HG03139 (cell line): Measurements from ENCODE around the gene LENG8.
"Not testable (repeated sequence)": the region's sequence is repeated elsewhere in the genome, so short reads cannot be mapped to it uniquely, and the experiment has no call there.

ENCODE experiments used
- ATAC-seq: cut with Tn5 transposase; IDR thresholded peaks from one replicate; pipeline ENCODE4 v1.9.1; 2021; ENCODE audit not compliant: unreplicated experiment

LENG8 gene

GRCh38 chr19:54439174-54439851, 9.7 kb upstream of the LENG8 start:
- no peak for ATAC-seq

DNA sequence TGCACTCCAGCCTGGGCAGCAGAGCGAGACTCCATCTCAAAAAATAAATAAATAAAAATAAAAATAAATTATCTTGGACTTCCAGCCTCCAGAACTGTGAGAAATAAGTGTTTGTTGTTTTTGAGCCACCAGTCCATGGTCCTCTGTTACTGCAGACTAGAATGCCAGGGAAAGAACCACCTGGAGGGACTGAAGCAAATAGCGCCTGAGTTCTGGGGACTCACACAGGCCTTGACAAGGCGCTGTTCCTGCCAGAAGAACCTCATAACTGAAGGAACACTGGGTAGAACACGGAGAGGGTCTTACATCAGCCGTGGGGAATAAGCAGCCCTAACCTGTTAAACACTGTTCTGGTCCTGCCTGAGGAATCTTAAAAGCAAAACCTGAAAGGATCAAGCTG, 8.4 kb upstream of the LENG8 start:
- ATAC-seq, result no peak

DNA sequence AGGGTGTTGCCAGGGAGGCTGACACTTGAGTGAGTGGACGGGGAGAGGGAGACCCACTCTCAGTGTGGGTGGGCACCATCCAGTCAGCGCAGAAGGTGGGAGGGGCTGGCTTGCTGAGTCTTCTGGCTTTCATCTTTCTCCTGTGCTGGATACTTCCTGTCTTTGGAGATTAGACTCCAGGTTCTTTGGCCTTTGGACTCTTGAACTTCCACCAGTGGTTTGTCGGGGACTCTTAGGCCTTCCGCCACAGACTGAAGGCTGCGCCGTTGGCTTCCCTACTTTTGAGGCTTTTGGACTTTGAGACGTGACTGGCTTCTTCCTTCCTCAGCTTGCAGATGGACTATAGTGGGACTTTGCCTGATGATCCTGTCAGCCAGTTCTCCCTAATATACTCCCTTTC, 4.3 kb upstream of the LENG8 start:
- no peak for ATAC-seq

GRCh38 chr19:54446349-54446748, 2.6 kb upstream of the LENG8 start:
- not testable (repeated sequence) for ATAC-seq

- ATAC-seq, result peak; percentile 8
Measured at GRCh38 chr19:54448040-54448773, 792 bp upstream of the LENG8 start.

GRCh38 chr19:54449701-54450069, 686 bp downstream of the LENG8 start:
- ATAC-seq, result no peak

- no peak for ATAC-seq
Measured at GRCh38 chr19:54451331-54451871, 2.4 kb downstream of the LENG8 start.

DNA sequence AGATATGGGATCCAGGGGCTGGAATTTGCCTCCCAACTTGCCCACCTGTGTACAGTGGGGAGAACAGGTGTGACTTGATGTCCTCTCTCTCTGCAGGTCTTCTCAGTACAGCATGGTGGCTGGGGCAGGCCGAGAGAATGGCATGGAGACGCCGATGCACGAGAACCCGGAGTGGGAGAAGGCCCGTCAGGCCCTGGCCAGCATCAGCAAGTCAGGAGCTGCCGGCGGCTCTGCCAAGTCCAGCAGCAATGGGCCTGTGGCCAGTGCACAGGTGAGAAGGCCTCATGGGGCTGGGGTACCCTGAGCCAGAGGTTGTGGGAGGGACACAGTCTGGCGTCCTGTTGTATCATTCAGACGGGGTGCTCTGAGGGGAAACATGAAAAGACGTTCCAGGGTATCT, 3.0 kb downstream of the LENG8 start:
- no peak for ATAC-seq

- no peak for ATAC-seq
Measured at GRCh38 chr19:54452626-54453025, 3.6 kb downstream of the LENG8 start.

- no peak for ATAC-seq
Measured at GRCh38 chr19:54453921-54454780, 5.2 kb downstream of the LENG8 start.

GRCh38 chr19:54454781-54455675, 6.0 kb downstream of the LENG8 start:
- ATAC-seq, result no peak

GRCh38 chr19:54455786-54456422, 6.9 kb downstream of the LENG8 start:
- no peak for ATAC-seq

- no peak for ATAC-seq
Measured at GRCh38 chr19:54456423-54457373, 7.7 kb downstream of the LENG8 start.

DNA sequence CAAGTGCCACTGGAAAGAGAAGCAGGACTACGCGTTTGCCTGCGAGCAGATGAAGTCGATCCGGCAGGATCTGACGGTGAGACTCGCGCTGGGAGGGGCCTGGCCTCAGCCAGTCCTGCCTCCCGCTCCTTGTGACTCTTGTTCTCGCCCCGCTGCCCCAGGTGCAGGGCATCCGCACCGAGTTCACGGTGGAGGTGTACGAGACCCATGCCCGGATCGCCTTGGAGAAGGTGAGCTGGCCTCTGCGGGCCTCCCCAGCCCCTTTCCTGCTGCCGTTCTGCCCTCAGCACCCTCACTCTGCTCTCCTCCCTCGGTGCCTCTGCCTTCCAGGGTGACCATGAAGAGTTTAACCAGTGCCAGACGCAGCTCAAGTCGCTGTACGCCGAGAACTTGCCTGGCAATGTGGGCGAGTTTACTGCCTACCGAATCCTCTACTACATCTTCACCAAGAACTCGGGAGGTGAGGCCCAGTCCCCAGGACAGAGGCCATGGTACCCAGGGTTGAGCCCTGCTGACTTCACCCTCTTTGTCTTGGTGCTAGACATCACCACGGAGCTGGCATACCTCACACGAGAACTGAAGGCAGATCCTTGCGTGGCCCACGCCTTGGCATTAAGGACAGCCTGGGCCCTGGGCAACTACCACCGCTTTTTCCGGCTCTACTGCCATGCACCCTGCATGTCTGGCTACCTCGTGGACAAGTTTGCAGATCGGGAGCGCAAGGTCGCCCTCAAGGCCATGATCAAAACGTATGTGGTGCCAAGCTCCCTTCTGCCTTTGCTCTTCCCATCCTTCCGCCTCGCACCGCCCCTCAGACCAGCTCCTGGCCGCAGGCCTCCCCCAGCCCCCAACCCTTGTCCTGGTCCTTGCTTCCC, 9.0 kb downstream of the LENG8 start:
- no peak for ATAC-seq

- no peak for ATAC-seq
Measured at GRCh38 chr19:54458648-54459281, 9.8 kb downstream of the LENG8 start.

GRCh38 chr19:54459282-54460229, 10.6 kb downstream of the LENG8 start:
- ATAC-seq, result no peak
